Breast epithelium (tissue), 3 donors: Measurements from ENCODE around the gene KLHL22.

Experiments used
- POLR2A ChIP-seq: fragments of 450-650 bp; IDR thresholded peaks from one replicate; pipeline ENCODE4 v1.6.1; 2016; ENCODE audit warnings: antibody characterized with exemption, mild to moderate bottlenecking, moderate library complexity
- TF ChIP-seq, protein P1 (sequence below), 3 donors: fragments of 450-650 bp; IDR thresholded peaks; one replicate each; pipeline ENCODE4 v1.5.1; 2016 to 2017; ENCODE audit warnings: antibody characterized with exemption in 3 of 3, mild to moderate bottlenecking in 3 of 3, moderate library complexity in 3 of 3

DNA sequence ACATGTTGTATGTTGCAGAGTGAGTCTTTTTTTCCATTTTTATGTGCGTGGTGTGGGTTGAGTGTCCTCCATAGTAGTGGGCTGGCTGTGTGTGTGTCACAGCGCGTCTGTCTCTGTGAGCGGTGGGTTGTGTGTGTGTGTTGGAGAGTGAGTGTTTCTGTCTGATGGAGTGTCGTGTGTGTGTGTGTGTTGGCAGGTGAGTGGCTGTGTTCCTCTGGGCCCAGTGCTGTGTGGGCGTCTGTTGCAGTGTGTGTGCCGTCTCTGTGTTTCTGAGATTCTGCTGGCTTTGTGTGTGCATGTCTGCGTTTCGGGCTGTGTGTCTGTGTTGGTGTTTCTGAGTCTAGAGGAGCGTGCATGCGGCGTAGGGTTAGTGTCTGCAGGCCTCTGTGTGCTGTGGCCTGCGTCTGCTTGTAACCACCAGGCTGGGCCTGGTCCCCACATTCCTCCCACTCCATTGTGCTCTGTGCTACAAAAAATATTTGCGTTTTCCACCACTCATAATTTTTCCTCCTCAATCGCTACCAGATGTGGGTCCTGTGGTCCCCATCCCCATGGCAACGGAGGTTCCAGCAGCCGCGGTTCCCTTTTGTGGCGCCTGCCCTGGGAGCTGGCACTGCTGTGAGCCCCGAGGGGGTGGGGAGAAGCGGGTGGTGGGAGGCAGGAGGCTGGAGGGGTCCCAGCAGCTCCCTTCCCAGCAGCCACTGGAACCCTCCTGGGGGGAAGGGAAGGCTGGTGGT, 73.2 kb downstream of the KLHL22 start:
- TF ChIP-seq, protein P1, sequence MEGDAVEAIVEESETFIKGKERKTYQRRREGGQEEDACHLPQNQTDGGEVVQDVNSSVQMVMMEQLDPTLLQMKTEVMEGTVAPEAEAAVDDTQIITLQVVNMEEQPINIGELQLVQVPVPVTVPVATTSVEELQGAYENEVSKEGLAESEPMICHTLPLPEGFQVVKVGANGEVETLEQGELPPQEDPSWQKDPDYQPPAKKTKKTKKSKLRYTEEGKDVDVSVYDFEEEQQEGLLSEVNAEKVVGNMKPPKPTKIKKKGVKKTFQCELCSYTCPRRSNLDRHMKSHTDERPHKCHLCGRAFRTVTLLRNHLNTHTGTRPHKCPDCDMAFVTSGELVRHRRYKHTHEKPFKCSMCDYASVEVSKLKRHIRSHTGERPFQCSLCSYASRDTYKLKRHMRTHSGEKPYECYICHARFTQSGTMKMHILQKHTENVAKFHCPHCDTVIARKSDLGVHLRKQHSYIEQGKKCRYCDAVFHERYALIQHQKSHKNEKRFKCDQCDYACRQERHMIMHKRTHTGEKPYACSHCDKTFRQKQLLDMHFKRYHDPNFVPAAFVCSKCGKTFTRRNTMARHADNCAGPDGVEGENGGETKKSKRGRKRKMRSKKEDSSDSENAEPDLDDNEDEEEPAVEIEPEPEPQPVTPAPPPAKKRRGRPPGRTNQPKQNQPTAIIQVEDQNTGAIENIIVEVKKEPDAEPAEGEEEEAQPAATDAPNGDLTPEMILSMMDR (IDR thresholded peaks at IDR 0.05), result no peak
- no peak for TF ChIP-seq POLR2A
